Caco-2 (cell line): ENCODE results near the gene ZNF3. TPM values are rescaled to one million over a fixed set of nuclear protein-coding genes. Genes with fewer than 3 reads are reported as not detected.

Experiments used
- BruUV-seq: library from RNA; stranded (reverse); fragments of 400-500 nt; replicated peaks from 2 replicates; lab custom pipeline; 2021; lab: Mats Ljungman, UMichigan
- CTCF ChIA-PET: fragments of 300-600 bp; sonication (Branson Sonifier 250); formaldehyde crosslinking; loops from one replicate; lab custom pipeline; 2022; ENCODE audit warnings: antibody characterized with exemption; lab: Charles Lee
- POLR2A ChIA-PET: fragments of 300-600 bp; sonication (Branson Sonifier 250); formaldehyde crosslinking; loops from one replicate; lab custom pipeline; 2022; ENCODE audit warnings: antibody characterized with exemption; lab: Charles Lee
- DNase-seq, 2 experiments: peaks; one replicate each; pipeline versions ENCODE4 v3.0.0 to v3.0.0-alpha.2; 2020 to 2022
- H3K27me3 ChIP-seq: replicated peaks from 2 replicates; pipeline ENCODE4 v1.6.0; 2011; ENCODE audit warnings: low read length; ENCODE audit not compliant: control insufficient read depth, insufficient read depth
- H3K36me3 ChIP-seq: 2 replicates; pipeline ENCODE4 v1.5.1; 2011; ENCODE audit warnings: low read length; ENCODE audit not compliant: control insufficient read depth, insufficient read depth
- H3K4me1 ChIP-seq: fragments of 250-450 bp; sonication (Bioruptor Pico); 2 replicates; pipeline ENCODE4 v1.5.1; 2020; ENCODE audit warnings: mild to moderate bottlenecking
- H3K4me3 ChIP-seq: 2 replicates; pipeline ENCODE4 v1.5.1; 2011; ENCODE audit warnings: low read depth, mild to moderate bottlenecking, control low read depth, low read length
- H3K9me3 ChIP-seq: fragments of 250-450 bp; sonication (Bioruptor Pico); 2 replicates; pipeline ENCODE4 v1.5.1; 2020; ENCODE audit warnings: mild to moderate bottlenecking, moderate library complexity
- H3K27ac Mint-ChIP-seq: one replicate; pipeline ENCODE4 v1.8.0; 2022; ENCODE audit warnings: mixed read lengths; ENCODE audit not compliant: unreplicated experiment
- H3K27me3 Mint-ChIP-seq: one replicate; pipeline ENCODE4 v1.8.0; 2022; ENCODE audit warnings: mixed read lengths; ENCODE audit not compliant: insufficient read depth, unreplicated experiment
- H3K36me3 Mint-ChIP-seq: one replicate; pipeline ENCODE4 v1.8.0; 2022; ENCODE audit warnings: mild to moderate bottlenecking, mixed read lengths; ENCODE audit not compliant: insufficient read depth, unreplicated experiment
- H3K4me1 Mint-ChIP-seq: one replicate; pipeline ENCODE4 v1.8.0; 2022; ENCODE audit warnings: low read depth, mixed read lengths; ENCODE audit not compliant: unreplicated experiment
- H3K4me3 Mint-ChIP-seq: one replicate; pipeline ENCODE4 v1.8.0; 2022; ENCODE audit warnings: mild to moderate bottlenecking, moderate library complexity, mixed read lengths; ENCODE audit not compliant: unreplicated experiment
- H3K9me3 Mint-ChIP-seq: one replicate; pipeline ENCODE4 v1.8.0; 2022; ENCODE audit warnings: mixed read lengths; ENCODE audit not compliant: unreplicated experiment
- intact Hi-C: fragments of 100-400 bp; cut with micrococcal nuclease; formaldehyde crosslinking; loops from one replicate; pipeline ENCODE4 v1.10.0; 2022; ENCODE audit not compliant: unreplicated experiment
- total RNA-seq: library from RNA; stranded (reverse); gene quantifications from 2 replicates; pipeline ENCODE4 v1.2.3, GENCODE V29; 2022
- TF ChIP-seq, protein P1 (sequence below), 2 experiments: fragments of 200-600 bp in 1 of 2; IDR thresholded peaks; 1 replicate in 1 of 2; 2 replicates in 1 of 2; pipeline versions ENCODE4 v1.5.1 to v1.8.0; 2011 to 2022; ENCODE audit warnings: antibody characterized with exemption in 1 of 2, control low read depth in 1 of 2, inconsistent platforms in 1 of 2, low read depth in 1 of 2, low read length in 1 of 2, mild to moderate bottlenecking in 1 of 2, moderate library complexity in 1 of 2; ENCODE audit not compliant: insufficient read depth in 1 of 2, severe bottlenecking in 1 of 2, unreplicated experiment in 1 of 2

The ZNF3 gene
- total RNA-seq, 1 experiment from 2014 or later = 37.8 TPM

DNA sequence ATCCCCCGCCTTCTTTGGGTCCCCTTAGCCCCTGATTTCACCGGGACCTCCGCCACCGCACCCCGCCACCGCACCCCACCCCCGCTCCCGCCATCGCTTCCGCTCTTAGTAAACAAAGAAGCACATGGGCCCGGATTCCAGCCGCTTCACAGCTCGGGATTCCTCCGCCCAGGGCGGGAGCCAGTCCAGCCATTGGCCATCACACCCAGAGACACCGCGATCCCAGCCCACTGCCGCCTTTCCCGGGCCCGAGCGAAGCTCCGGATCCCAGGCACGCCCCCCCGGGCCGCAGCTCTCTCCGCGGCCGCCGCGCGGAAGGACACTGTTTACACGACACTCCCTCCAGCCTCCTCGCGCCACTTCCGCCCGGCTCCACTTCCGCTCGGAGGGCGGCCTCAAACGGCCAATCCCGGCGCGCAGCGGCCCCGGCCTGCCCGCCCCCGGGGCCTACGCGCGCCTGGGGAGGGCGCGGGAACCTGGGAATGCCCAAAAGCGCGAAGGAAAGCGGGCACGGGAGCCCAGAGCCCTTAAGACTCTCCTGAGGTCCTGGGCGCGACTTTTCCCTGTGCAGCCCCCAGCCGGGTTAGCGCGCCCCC lies 19.0 kb upstream of the ZNF3 start:
- H3K36me3 Mint-ChIP-seq = peaks cover 85% of the 10 kb centered on the region
- H3K9me3 Mint-ChIP-seq = no peaks in the 10 kb centered on the region
- peaks cover 23% of the 10 kb centered on the region for H3K4me1 Mint-ChIP-seq
- intact Hi-C loops = loop anchor here (1.0 to 2.0 kb wide), 3 partner anchors 12 to 25 kb away; partner anchors contain the start of genes COPS6 and ZNF3
- TF ChIP-seq, protein P1, sequence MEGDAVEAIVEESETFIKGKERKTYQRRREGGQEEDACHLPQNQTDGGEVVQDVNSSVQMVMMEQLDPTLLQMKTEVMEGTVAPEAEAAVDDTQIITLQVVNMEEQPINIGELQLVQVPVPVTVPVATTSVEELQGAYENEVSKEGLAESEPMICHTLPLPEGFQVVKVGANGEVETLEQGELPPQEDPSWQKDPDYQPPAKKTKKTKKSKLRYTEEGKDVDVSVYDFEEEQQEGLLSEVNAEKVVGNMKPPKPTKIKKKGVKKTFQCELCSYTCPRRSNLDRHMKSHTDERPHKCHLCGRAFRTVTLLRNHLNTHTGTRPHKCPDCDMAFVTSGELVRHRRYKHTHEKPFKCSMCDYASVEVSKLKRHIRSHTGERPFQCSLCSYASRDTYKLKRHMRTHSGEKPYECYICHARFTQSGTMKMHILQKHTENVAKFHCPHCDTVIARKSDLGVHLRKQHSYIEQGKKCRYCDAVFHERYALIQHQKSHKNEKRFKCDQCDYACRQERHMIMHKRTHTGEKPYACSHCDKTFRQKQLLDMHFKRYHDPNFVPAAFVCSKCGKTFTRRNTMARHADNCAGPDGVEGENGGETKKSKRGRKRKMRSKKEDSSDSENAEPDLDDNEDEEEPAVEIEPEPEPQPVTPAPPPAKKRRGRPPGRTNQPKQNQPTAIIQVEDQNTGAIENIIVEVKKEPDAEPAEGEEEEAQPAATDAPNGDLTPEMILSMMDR (IDR thresholded peaks at IDR 0.05; ENCODE audit: insufficient read depth in 1 of 2, low read depth in 1 of 2, low read length in 1 of 2, severe bottlenecking in 1 of 2, unreplicated experiment in 1 of 2) = no peak
- H3K4me3 Mint-ChIP-seq = peak overlapping the region; percentile 95
- Histone ChIP-seq H3K4me1 (peaks cover 5% of the 10 kb centered on the region; the same call in 1 of the 2 replicates), H3K4me3 (peak overlapping the region; percentile 93), H3K27me3 (no peaks in the 10 kb centered on the region), H3K36me3 (peaks cover 12% of the 10 kb centered on the region), H3K9me3 (no peaks in the 10 kb centered on the region)
- peak; percentile 97 for DNase-seq
- POLR2A ChIA-PET = interaction anchor here (0.5 to 2.7 kb wide), 10 partner anchors 13 to 99 kb away, joined by 3 to 23 read pairs (median 8); partner anchors contain the start of genes GPC2, LAMTOR4, MBLAC1 and STAG3
- H3K27me3 Mint-ChIP-seq = no peaks in the 10 kb centered on the region
- no TSS peak for BruUV-seq
- H3K27ac Mint-ChIP-seq = peak overlapping the region; percentile 99
- CTCF ChIA-PET = interaction anchor here (0.5 to 2.2 kb wide), 5 partner anchors 11 to 51 kb away, joined by 3 to 8 read pairs (median 4); no protein-coding TSS in a partner anchor

DNA sequence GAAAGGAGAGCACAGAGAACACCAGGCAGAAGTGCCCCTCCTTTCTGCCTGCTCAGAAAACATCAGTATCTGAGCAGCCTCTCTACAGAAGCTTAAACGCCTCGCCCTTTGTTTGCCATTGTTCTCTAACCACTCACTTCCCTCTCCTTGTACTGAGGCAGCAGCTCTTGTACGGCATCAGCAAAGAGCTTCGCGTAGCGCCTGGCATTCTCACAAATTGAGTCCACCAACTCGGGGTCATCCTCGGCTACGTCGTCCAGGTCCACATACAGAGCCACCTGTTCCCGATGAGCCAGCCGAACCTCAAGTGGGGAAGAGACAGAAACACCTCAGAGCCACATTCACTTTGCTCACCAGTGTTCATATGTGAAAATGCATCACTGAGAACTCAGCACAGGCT lies 17.9 kb upstream of the ZNF3 start:
- peak overlapping the region; percentile 99 for H3K27ac Mint-ChIP-seq
- TF ChIP-seq, protein P1 (IDR thresholded peaks at IDR 0.05; ENCODE audit: insufficient read depth in 1 of 2, low read depth in 1 of 2, low read length in 1 of 2, severe bottlenecking in 1 of 2, unreplicated experiment in 1 of 2) = no peak
- H3K36me3 Mint-ChIP-seq = peaks cover 96% of the 10 kb centered on the region
- CTCF ChIA-PET = no interaction called here
- DNase-seq = no peak
- Histone ChIP-seq H3K4me1 (peaks cover 5% of the 10 kb centered on the region; the same call in 1 of the 2 replicates), H3K4me3 (peak overlapping the region; percentile 93), H3K9me3 (no peaks in the 10 kb centered on the region), H3K36me3 (peaks cover 13% of the 10 kb centered on the region), H3K27me3 (no peaks in the 10 kb centered on the region)
- peaks cover 23% of the 10 kb centered on the region for H3K4me1 Mint-ChIP-seq
- peak overlapping the region; percentile 95 for H3K4me3 Mint-ChIP-seq
- BruUV-seq = no TSS peak
- no peaks in the 10 kb centered on the region for H3K27me3 Mint-ChIP-seq
- H3K9me3 Mint-ChIP-seq = no peaks in the 10 kb centered on the region
- POLR2A ChIA-PET = no interaction called here
- intact Hi-C loops = no loop called here

DNA sequence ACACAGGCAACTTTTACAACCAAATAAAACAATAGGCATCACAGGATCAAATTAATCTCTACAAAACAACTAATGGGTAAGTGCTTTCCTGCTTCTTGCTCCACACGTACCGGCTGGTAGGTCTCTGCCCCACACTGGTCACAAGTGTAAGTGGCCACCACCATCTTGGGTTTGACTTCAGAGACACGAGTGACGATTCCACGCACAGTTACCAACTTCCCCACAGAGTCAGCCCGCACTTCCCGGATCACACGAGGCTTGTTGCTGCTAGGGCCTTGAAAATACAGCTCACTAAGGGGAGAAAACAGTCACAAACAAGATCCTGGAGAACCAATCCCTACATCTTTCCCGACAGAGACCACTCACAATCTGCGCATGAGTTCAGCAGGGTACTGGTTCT lies 17.4 kb upstream of the ZNF3 start:
- Histone ChIP-seq H3K36me3 (peaks cover 13% of the 10 kb centered on the region), H3K27me3 (no peaks in the 10 kb centered on the region), H3K9me3 (no peaks in the 10 kb centered on the region), H3K4me1 (peaks cover 5% of the 10 kb centered on the region; the same call in 1 of the 2 replicates), H3K4me3 (no peak overlapping the region)
- intact Hi-C loops = no loop called here
- H3K4me1 Mint-ChIP-seq = peaks cover 23% of the 10 kb centered on the region
- ChIA-PET POLR2A (no interaction called here), CTCF (no interaction called here)
- TF ChIP-seq, protein P1 (IDR thresholded peaks at IDR 0.05; ENCODE audit: insufficient read depth in 1 of 2, low read depth in 1 of 2, low read length in 1 of 2, severe bottlenecking in 1 of 2, unreplicated experiment in 1 of 2) = no peak
- peak overlapping the region; percentile 95 for H3K4me3 Mint-ChIP-seq
- no peaks in the 10 kb centered on the region for H3K27me3 Mint-ChIP-seq
- peak overlapping the region; percentile 99 for H3K27ac Mint-ChIP-seq
- DNase-seq = no peak
- no peaks in the 10 kb centered on the region for H3K9me3 Mint-ChIP-seq
- BruUV-seq = no TSS peak
- peaks cover 99% of the 10 kb centered on the region for H3K36me3 Mint-ChIP-seq
